Activated naive CD4-positive, alpha-beta T cell (primary cell): Measurements from ENCODE around the gene SAMD3.
"Not testable (repeated sequence)": the region's sequence is repeated elsewhere in the genome, so short reads cannot be mapped to it uniquely, and the experiment has no call there.

Source experiments
- DNase-seq, 4 experiments: peaks; one replicate each; lab custom pipeline; 2025; lab: John Stamatoyannopoulos, UW

Gene SAMD3

GRCh38 chr6:130222775-130223174, at the start of gene SAMD3:
SAMD3 (minus strand) TSS chr6:130222951; CDS start chr6:130215273, 7,678 bp downstream.
- no peak for DNase-seq

- no peak for DNase-seq
Measured at GRCh38 chr6:130269969-130270635, 47.4 kb upstream of the SAMD3 start.

GRCh38 chr6:130265553-130265952, 42.8 kb upstream of the SAMD3 start:
- DNase-seq, result not testable (repeated sequence)

- no peak for DNase-seq
Measured at GRCh38 chr6:130262008-130262407, 39.3 kb upstream of the SAMD3 start.

- not testable (repeated sequence) for DNase-seq
Measured at GRCh38 chr6:130261558-130261957, 38.8 kb upstream of the SAMD3 start.

GRCh38 chr6:130260614-130261241, 38.0 kb upstream of the SAMD3 start:
- not testable (repeated sequence) for DNase-seq

GRCh38 chr6:130260050-130260462, 37.3 kb upstream of the SAMD3 start:
- DNase-seq, result not testable (repeated sequence)

- DNase-seq, result no peak
Measured at GRCh38 chr6:130259557-130259956, 36.8 kb upstream of the SAMD3 start.

- DNase-seq, result no peak
Measured at GRCh38 chr6:130259140-130259539, 36.4 kb upstream of the SAMD3 start.

GRCh38 chr6:130252527-130253237, 29.9 kb upstream of the SAMD3 start:
- DNase-seq, result no peak

GRCh38 chr6:130245267-130245666, 22.5 kb upstream of the SAMD3 start:
- no peak for DNase-seq

GRCh38 chr6:130244728-130245127, 22.0 kb upstream of the SAMD3 start:
- no peak for DNase-seq

GRCh38 chr6:130240232-130240631, 17.5 kb upstream of the SAMD3 start:
- no peak for DNase-seq

GRCh38 chr6:130239755-130240154, 17.0 kb upstream of the SAMD3 start:
- no peak for DNase-seq

GRCh38 chr6:130233330-130233729, 10.6 kb upstream of the SAMD3 start:
- no peak for DNase-seq

- not testable (repeated sequence) for DNase-seq
Measured at GRCh38 chr6:130230531-130230930, 7.8 kb upstream of the SAMD3 start.

GRCh38 chr6:130229645-130230044, 6.9 kb upstream of the SAMD3 start:
- no peak for DNase-seq

GRCh38 chr6:130223508-130223907, 757 bp upstream of the SAMD3 start:
- peak; percentile 4 to 40 (median 10) for DNase-seq

GRCh38 chr6:130218134-130218533, 4.6 kb downstream of the SAMD3 start:
- DNase-seq, result no peak

GRCh38 chr6:130216620-130217019, 6.1 kb downstream of the SAMD3 start:
- DNase-seq, result no peak

- DNase-seq, result no peak
Measured at GRCh38 chr6:130215526-130215925, 7.2 kb downstream of the SAMD3 start.

GRCh38 chr6:130212215-130212874, 10.4 kb downstream of the SAMD3 start:
- no peak for DNase-seq

- DNase-seq, result no peak
Measured at GRCh38 chr6:130211691-130212090, 11.1 kb downstream of the SAMD3 start.
